GM19099 (cell line): Measurements from ENCODE around the gene GFPT1.

Experiments used
- POLR2A ChIP-seq: IDR thresholded peaks from 3 replicates; pipeline ENCODE4 v1.6.1; 2011; ENCODE audit warnings: low read depth; ENCODE audit not compliant: insufficient read length; ENCODE audit errors: extremely low read depth

GFPT1 gene

DNA sequence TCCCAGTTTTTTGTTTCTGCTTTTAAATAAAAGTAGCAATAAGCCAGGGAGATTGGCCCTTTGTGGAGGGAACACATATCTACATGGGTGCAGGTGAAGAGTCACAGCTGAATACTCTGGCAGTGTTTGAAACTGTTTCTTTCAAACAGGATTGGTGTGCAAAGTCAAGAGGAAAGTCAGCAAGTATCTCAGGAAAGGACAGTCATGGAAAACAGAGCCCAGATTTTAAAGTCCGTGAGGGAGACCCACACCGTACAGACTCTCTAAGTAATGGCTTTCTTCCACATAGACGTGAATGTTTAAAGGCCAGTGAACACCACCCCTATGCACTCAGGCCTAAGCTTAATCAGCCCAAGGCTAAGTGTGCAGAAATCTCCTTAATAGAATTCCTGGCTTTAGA lies 95.3 kb downstream of the GFPT1 start:
- no peak for TF ChIP-seq POLR2A

DNA sequence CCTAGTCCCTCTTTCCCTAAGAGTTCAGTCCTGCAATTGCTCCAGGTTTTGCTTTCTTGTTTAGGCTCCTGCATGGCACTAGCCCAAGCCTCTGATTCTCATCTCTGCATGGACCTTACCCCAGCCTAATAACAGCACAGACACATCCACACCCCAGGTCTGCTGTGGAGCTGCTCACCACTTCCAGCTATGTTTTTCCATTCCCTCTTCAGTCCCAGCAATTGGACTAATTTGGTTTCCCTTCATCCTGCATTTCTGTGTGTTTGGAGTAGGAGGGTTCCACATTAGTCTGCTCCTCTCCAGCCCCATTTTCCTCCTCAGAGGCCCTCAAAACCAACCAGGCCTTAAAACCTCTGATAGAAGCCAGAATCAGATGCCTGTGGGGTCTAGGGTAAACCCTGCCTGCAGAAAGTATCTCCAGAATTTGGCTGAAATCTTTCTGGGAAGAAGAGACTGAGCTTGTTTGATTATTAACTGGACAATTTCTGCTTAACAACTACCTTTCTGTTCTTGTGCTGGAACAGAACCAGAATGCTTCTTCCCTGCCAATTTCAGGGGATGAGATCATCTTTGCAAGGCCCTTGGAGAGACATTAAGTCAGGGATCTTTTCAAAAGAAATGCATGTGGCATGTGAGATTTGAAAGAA lies 95.9 kb downstream of the GFPT1 start:
- TF ChIP-seq POLR2A = no peak

DNA sequence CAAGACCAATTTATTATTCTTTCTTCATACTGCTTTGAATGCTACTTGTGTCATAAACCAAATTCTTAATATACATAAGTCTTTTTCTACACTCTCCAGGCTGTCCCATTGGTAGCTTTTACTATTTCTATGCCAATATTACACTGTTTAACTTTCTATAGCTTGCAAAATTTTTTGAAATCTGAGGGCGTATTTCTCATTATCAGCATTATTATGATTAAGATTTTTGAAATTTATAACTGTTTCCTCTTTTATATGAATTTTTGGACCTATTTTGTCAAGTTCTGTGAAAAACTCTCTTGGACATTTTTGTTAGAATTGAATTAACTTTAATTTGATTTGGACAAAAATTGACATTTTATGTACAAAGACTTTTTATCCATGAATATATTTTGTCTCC lies 98.6 kb downstream of the GFPT1 start:
- no peak for TF ChIP-seq POLR2A

DNA sequence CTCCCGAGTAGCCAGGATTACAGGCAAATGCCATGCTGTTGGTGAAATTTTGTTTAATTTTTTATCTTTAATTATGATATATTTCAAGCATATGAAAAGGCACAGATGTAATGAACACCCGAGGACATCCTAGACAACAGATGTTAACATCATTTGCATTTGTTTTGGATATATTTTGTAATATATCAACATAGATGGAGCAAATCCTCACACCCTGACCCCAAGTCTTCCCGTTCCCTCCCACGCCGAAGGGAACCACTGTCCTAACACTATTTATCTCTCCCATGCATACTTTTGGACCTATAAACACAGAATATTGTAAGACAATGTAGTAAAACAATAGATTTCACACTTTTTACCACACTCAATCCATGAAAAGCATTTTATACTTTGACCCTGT lies 99.5 kb downstream of the GFPT1 start:
- TF ChIP-seq POLR2A = no peak

DNA sequence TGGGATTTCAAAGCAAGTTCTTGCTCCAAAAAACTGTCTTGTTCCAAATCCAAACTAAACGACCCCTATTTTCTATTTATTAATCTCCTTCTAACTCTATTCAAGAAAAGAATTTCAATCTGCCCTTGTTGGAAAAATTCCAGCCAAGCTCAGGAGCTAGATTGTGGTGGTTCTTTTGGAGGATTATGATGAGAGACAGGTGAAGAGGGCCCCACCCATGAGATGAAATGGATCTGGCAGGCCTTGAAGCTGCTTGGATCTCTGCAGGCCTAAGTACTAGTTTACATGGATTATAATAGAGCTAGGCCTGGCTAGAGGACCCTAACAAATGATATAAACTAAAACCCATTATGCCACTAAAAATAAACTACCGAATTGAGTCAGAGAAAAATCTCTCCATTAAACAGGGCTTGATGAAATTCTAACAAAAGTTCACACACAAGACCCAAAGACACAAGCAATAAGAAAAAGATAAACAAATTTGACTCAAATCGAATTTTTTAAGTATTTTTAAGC lies 101.6 kb downstream of the GFPT1 start:
- no peak for TF ChIP-seq POLR2A

DNA sequence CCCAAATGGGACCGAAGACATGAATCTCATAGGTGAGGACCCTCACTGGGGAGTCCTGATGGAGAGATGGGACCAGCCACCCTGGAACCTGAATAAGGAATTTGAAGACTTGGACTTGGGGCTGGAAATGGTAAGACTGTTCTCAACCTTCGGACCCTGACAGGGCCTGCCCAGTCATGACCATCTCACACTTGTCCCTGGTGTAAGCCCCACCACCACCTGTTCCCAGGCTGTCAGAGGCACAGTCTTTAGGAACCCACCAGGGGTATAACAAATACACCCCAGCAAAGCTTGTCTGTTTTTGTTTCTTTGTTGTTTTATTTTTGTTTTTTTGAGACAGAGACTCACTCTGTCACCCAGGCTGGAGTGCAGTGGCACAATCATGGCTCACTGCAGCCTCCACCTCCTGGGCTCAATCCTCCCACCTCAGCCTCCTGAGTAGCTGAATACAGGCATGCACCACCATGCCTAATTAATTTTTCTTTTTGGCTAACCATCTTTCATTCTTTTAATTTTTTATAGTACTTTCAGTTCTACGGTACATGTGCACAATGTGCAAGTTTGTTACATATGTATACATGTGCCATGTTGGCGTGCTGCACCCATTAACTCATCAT lies 106.1 kb downstream of the GFPT1 start:
- no peak for TF ChIP-seq POLR2A

DNA sequence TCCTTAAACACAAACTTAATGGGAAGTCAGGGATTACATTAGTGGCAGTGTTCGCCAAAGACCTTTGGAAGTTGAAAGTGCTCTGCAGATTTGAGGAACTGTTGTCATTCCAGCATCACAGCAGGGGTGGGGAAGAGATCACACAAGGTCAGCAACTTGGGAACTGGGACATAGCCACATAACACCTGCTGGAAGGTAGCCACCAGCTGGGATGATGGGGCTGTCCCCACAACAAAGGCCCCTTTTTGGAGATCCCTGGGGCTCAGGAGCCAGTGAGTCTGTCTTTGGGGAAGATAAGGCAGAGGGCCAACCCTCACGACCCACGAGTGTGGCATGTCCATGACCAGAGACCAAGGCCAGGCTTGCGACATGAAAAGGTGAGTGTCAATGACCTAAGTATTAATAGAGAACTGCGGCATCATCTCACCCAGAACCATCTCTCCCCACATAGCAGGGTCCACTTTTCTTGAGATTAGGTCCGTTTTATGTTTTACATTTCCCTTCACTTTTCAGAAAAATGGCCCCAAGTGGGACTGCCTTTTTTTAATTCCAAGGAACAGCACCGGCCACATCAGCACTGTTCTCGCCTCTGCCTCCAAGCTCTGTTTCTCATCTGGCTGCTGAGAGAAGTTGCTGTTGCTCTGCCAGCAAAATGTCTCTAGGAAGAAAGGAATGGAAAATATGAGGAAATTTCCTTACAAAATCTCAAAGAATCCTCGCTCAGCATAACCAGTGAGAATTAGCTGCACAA lies 106.9 kb downstream of the GFPT1 start:
- TF ChIP-seq POLR2A = no peak

DNA sequence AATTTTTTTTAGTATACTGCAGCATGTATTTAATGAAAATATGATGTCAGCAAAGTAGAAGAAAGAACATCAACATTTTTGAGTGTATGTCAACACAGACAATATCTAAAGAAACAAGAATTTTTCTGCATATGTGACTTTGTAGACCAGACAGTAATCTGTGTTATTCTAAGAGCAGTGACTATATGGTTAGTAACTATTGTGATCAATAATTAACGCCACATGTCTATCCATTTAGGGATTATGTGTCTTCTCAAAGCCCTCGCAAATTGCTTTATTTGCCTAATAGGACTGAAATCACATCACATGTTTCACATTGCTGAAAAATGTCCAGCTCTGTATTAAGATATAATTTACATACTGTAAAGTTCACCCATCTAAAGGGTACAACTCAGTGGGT lies 107.8 kb downstream of the GFPT1 start:
- TF ChIP-seq POLR2A = no peak

DNA sequence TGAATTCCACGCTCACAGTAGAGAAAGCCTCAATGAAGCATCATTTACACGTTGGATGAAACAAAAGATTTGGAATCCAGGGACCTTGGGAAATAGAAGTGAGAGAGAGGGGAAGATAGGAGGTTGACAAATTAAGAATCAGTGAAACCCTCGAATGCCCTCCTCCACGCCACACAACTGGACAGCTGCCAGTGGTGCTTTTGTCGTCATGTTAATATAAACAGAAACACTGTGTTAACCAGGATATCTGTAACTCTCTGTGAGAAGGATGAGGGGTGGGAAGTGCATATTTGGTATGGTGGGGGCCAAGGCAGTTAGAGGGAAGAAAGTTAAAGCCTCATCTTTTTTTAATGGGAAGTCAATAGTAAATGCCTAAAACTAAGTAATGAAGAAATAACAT lies 108.7 kb downstream of the GFPT1 start:
- TF ChIP-seq POLR2A = no peak

DNA sequence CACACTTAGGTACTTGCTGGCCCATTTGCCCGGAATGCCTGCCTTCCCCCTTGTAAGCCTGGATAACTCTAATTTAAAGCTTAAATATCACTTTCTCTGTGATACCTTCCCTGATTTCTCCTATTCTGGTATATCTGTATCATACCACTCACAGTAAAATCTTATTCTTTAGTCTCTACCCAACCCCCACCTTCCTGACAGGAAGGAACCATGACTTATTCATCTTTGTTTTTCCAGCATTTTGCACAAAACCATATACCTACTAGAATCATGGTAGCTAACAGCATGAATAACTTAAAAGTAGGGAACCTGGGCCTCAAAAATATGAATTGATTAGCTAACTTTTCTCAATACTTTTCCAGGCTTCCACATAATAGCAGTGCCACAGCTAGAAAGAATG lies 111.5 kb downstream of the GFPT1 start:
- TF ChIP-seq POLR2A = no peak

DNA sequence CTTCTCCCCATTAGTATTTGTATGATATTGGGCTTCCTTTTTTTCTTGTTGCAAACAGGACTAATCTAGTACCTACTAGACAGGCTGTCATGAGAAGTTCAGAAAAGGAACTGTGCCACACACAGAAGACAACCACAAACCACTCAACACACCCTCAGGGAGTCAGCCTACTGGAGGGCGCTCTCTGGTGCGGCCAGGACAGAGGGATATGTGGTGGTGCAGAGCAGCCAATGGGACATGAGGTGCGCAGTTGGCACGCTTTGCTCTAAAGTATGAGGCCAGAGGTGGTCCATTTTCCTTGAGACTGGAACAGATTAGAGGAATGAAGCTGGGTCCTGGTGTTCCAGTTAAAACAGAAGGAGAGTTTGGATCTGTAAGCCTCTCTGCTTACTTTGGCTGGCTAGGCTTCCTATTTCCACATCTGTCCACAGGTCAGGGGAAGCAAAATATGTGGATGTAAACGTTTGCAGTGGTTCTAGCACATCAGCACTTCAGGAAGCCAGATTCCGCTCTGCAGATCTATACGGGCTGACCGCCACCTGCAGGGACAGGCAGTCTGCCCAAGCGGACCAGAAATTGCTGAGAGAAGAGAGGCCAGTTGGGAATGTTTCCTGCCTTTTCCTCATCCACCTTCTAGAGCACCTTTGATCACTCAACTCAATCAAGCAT lies 114.1 kb downstream of the GFPT1 start:
- TF ChIP-seq POLR2A = no peak

DNA sequence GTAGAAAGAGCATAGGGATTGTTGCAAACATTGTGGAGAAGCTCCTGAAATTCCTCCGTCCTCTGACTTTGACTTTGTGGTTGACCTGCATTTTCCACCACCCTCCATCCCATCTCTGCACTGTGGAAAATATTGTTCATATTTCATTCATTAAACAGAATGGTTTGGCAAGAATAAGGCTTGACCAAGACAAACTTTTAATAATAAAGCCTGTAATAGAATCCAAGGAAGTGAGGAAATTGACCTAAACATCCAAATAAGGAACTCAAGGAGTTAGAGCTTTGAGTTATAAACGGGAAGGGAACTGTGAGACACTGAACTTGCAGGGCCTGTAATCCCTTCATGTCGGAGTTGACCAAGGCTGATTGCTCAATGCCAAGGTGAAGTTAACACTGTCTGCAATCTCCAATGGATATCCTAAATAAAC lies 115.2 kb downstream of the GFPT1 start:
- TF ChIP-seq POLR2A = no peak
